G401 (cell line): ENCODE data around the gene MS4A1. TPM values are rescaled to one million over a fixed set of nuclear protein-coding genes. Genes with fewer than 3 reads are reported as not detected.
"Not testable (repeated sequence)": the region's sequence is repeated elsewhere in the genome, so short reads cannot be mapped to it uniquely, and the experiment has no call there.

Experiments used
- DNase-seq: peaks from one replicate; pipeline ENCODE4 v3.0.0-alpha.2; 2015; ENCODE audit warnings: low spot score
- in situ Hi-C: cut with HindIII; loops from 2 replicates; pipeline ENCODE4 v1.10.0; 2016; ENCODE audit warnings: low sequenced_read_pairs, mixed read lengths
- total RNA-seq: library from RNA; depleted of rRNA; stranded (reverse); fragments of >200 nt; shearing (Covaris generic); gene quantifications from 2 replicates; pipeline ENCODE4 v1.2.3, GENCODE V29; 2014; rRNA removed

MS4A1 gene
- total RNA-seq, 1 experiment from 2014 or later: not detected

DNA sequence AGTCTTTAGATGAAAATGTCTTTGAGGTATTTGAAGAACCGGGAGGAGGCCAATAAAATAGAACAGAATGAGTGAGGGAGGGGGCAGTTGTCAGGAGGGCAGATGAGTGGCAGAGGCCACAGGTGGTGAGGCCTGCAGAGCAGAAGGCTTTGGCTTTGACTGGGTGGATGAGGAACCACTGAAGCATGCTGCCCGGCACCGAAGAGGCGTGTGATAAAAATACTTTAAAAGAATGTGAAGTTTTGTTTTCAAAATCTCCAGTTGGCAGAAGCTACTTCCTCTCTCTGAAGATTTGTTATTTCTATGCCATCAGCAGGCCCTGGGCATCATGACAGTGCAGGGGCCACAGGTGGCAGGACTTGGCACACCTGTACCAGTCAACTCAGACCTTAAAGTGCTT, 43.2 kb downstream of the MS4A1 start:
- in situ Hi-C loops: no loop called here

DNA sequence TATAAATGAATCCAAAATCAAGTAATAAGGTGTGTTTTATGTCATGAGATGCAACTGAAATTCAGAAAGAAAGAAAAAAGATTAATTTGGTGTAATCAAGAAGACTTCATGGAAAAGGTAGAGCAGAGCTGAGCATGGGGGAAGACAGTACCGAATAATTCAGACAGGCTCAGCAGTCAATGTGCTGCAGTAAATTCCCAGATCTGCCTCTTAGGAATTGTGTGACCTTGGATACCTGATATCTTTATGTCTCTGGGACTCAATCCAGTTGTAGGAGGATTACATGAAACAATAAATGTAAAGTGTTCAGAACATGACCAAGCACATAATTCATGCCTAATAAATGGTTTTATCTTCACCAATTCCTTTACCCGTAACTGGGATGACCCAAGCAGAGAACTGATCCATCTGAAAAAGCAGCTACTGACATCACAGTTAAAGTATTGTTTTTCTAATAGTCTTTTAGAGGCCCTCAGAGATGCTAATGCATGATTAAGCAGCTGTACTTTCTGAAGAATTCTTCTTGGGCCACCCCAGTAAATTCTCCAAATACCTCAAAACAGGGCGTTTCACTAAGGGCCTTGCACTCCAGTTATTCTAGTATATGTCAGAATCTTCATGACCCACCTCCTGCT, 44.7 kb downstream of the MS4A1 start:
- no peak for DNase-seq
- in situ Hi-C loops: no loop called here

More for the DNA sequence above, 43.2 kb downstream of the MS4A1 start:
- no peak for DNase-seq

DNA sequence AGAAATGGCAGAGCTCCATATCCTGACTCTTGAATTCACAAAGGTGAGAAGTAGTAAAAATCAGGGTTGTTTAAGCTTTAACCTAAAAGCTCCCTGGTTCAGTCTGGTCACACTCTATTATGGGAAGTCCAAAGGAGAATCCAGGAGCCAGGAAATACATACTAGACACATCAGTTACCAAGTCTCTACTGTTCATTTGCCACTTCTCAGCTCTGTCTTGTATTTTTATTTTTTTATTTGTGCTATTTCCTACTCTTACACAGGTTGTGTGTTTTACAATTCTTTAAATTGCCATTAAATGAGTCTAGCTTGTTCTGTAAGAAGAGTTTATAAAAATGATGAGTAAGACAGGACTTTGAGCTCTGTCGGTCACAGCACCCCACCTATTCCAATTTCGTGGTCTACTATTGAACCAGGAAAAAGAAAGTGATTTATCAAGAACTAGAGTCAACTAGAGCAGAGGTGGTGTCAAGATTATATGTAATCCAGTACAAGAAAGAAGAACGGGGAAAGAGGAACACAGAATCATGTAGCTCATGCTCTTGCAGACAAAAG, 46.7 kb downstream of the MS4A1 start:
- DNase-seq: no peak
- in situ Hi-C loops: no loop called here

DNA sequence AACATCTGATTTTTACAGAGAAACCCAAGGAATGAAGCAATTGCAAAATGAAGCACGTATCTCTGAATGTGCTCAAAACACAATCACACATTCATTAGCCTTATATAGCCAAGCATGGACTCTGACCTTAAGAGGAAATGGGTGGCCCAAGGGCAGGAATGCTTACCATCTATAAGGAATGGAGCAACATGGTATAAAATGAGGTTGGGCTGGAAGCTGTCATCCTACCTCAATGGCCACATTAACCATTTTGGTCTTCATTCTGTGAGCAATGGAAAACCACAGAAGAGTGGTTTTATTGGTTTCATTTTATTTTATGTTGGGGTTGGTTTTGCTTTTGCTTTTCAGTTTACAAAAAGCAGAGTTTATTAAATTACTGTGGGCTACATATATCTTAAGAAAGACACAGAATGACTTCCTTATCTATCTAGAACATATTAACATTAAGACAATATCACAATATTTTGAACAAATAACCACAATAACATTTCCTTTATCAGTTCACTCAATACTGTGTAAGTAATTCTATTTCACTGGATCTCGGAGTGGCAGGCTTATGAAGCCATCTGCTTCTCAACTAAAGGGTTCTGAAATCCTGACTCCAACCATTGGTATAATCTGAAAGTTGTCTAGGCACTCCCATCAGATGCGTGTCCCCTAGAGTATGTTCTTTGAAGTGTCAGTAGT, 48.7 kb downstream of the MS4A1 start:
- in situ Hi-C loops: no loop called here
- DNase-seq: no peak

DNA sequence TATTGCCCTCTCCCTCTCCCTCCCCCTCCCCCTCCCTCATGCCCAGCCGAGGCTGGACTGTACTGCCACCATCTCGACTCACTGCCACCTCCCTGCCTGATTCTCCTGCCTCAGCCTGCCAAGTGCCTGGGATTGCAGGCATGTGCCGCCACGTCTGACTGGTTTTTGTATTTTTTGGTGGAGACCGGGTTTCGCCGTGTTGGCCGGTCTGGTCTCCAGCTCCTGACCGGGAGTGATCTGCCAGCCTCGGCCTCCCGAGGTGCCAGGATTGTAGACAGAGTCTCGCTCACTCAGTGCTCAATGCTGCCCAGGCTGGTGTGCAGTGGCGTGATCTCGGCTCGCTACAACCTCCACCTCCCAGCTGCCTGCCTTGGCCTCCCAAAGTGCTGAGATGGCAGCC, 54.0 kb downstream of the MS4A1 start:
- in situ Hi-C loops, DNase-seq: not testable (repeated sequence)

DNA sequence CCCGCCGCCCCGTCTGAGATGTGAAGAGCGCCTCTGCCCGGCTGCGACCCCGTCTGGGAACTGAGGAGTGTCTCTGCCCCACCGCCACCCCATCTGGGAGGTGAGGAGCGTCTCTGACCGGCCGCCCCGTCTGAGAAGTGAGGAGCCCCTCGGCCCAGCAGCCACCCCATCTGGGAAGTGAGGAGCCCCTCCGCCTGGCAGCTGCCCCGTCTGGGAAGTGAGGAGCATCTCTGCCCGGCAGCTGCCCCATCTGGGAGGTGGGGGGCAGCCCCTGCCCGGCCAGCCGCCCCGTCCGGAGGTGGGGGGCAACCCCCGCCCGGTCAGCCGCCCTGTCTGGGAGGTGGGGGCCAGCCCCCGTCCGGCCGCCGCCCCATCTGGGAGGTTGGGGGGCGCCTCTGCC, 54.6 kb downstream of the MS4A1 start:
- in situ Hi-C loops, DNase-seq: not testable (repeated sequence)

DNA sequence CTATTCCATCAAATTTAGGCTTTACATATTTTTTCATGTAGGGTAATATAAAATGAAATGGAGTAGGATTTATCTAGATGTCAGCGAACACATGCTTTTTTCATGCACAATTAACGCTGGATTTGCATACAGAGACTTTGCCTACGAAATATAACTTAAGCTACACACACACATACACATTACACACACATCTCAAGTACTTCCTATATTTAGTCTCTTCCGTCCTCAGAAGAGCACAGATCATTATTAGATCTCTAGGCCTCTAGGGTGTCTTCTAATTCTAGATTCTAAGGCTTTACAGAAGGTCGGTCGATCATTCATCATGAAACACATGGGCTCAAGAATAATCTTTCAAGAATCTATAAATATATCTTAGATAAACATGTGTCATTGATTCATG, 55.7 kb downstream of the MS4A1 start:
- in situ Hi-C loops: no loop called here

DNA sequence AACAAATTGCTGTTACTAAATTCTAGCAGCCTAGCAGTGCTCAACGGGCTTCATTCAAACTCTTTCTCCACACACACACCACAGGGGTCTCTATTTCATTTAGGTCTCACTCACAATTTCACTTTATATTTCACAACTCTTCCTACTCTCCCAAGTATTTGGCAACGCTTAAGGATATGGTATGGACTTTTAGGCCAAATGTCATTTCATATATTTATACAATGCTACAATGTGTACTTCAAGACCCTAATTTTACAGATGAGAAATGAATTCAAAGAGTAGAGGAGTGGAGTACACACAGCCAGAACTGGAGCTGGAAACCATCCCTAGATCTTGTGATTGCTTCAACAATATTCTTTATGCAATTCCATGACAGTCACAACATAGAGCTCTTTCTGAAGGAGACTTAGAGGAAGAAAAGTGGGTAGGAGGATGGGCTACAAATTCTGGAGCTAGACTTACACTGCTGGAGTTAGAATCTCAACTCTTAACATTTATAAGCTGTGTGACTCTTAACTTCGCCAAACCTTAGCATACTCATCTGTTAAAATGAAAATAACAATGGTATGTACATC, 57.1 kb downstream of the MS4A1 start:
- DNase-seq: no peak
- in situ Hi-C loops: no loop called here

More for the DNA sequence above, 55.7 kb downstream of the MS4A1 start:
- no peak for DNase-seq

DNA sequence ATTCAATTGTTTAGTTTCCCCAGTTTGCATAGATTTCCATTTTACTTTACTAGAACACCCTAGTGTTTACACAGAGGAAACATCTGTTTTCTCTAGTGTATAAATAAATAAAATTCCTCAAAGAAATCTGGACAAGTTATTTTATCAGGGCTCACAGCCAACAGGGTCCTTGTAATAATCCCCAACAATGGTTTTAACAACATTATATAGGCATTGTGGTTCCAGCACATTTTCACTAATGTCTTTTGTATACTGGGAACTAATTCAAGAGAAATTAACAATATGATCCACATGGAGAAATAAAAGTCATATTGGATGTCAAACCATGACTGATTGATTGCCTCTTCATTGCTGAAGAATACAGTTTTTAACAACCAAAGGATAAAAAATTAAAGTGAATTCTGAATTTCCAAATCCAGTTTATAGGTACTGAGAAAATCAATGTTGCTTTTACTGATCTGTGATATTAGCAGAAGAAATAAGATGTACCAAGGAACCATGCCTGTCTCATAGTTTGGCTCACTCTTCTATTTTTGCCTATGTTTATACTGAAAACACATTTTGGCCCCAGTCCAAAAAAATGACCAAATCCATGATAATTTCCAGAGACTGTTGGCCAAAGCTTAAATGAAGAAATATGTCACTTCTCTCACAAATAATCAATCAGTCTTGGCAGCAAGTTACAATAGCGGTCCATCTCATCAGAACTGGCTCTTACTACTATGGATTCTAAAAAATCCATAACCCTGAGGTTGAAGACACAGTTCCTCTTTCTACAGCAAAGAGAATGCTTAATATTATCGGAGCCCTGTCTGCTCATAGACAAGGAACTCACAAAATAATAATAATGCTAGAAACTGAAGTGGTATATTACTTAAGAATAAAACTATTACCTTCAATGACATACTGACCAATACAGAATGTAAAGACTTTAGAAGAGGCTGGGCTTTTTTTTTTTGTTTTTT, 58.1 kb downstream of the MS4A1 start:
- no peak for DNase-seq
- in situ Hi-C loops: no loop called here

DNA sequence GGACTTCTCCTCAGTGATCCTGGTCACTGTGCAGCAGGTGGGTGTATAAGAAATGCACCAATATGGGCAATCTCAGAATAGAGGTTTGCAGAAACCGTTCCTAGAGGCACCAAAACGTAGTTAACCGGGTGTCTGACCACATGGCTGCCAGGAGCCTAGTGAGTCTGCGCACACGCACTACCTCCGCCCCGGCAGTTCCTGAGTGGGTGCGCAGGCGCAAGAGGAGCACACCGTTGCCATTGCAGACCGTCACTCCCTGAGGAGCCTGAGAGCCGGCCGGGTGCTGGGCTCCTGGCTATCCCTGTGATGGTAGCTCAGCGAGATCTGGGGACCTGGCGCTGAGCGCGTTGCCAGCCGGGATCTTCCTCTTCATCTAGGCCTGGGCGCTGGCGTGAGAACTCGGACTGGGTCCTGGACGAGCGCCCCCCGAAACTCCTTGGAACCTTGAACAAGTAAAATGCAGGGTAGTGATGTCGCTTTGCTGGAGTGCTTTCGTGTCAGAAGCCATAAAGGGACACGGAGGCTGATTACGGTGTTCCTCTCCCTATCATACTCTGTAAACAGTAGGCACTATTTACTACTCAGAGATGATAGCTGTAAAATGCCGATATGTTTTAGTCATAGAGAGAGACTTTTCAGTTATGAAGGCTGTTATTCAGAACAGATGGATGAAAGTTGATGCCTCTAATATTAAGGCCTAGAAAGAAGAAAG, 59.7 kb downstream of the MS4A1 start, which contains the start of gene MS4A13:
Gene MS4A13 (plus strand): TSS at position 249 of the 712 bp plus-strand sequence. CDS start 2,692 bp downstream, outside the sequence.
- in situ Hi-C loops: no loop called here
- DNase-seq: no peak

Other genes starting within 250 kb of the MS4A1 start
- not detected in 2 replicates for gene MS4A4E, start 212.7 kb upstream of the MS4A1 start, total RNA-seq
- not detected in 2 replicates for gene MS4A4A, start 175.2 kb upstream of the MS4A1 start, total RNA-seq
- not detected in 2 replicates for gene MS4A6E, start 128.6 kb upstream of the MS4A1 start, total RNA-seq
- not detected in 2 replicates for gene MS4A7, start 77.3 kb upstream of the MS4A1 start, total RNA-seq
- not detected in 2 replicates for gene MS4A14, start 59.4 kb upstream of the MS4A1 start, total RNA-seq
- not detected in 2 replicates for gene MS4A5, start 26.3 kb upstream of the MS4A1 start, total RNA-seq
- not detected in 2 replicates for gene MS4A12, start 36.9 kb downstream of the MS4A1 start, total RNA-seq
- gene MS4A13, start 59.5 kb downstream of the MS4A1 start, total RNA-seq: not detected in 2 replicates
- not detected in 2 replicates for gene MS4A8, start 243.8 kb downstream of the MS4A1 start, total RNA-seq